Central memory CD8-positive, alpha-beta T cell (primary cell): Measurements from ENCODE around the gene MAML3.

Experiments used
- ATAC-seq: fragments of 150-1000 bp; cut with Tn5 transposase; replicated peaks from 2 replicates; pipeline ENCODE4 v1.10.0; 2022; ENCODE audit warnings: mild to moderate bottlenecking, moderate FRiP score, moderate number of reproducible peaks; ENCODE audit not compliant: poor library complexity, severe bottlenecking; ENCODE audit errors: extremely low read depth
- DNase-seq, 2 donors: peaks; one replicate each; pipeline ENCODE4 v3.0.0; 2021; ENCODE audit warnings: low spot score in 2 of 2
- H3K27ac Mint-ChIP-seq: one replicate; pipeline ENCODE4 v1.8.0; 2022; ENCODE audit warnings: low read depth, mild to moderate bottlenecking, moderate library complexity, mixed read lengths
- H3K27me3 Mint-ChIP-seq: one replicate; pipeline ENCODE4 v1.8.0; 2022; ENCODE audit warnings: mixed read lengths
- H3K36me3 Mint-ChIP-seq: one replicate; pipeline ENCODE4 v1.8.0; 2022; ENCODE audit warnings: mild to moderate bottlenecking, moderate library complexity, mixed read lengths; ENCODE audit not compliant: insufficient read depth
- H3K4me1 Mint-ChIP-seq: one replicate; pipeline ENCODE4 v1.8.0; 2022; ENCODE audit warnings: mixed read lengths
- H3K4me3 Mint-ChIP-seq: one replicate; pipeline ENCODE4 v1.8.0; 2022; ENCODE audit warnings: mild to moderate bottlenecking, moderate library complexity, mixed read lengths
- H3K9me3 Mint-ChIP-seq: one replicate; pipeline ENCODE4 v1.8.0; 2022; ENCODE audit warnings: mixed read lengths

The MAML3 gene

DNA sequence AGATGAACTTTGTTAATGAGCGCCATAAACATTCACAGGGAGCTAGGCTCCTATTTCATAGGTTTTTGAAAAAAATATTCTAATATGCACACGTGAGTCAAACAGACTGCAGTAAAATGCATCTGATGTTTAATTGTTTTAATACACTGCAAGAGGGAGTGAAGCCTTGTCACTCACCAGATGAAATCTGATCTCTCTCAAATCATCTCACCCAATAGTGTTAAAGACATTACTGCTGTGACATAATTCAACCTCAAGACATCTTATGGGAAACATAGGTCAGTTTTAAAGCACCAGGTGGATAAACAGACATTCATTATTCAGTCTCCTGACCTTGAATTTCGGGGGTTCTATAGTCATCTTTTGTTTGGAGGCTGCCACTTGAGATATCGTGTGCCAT is 148.3 kb downstream of the MAML3 start:
- no peak overlapping the region for H3K27ac Mint-ChIP-seq
- no peak overlapping the region for H3K4me3 Mint-ChIP-seq
- ATAC-seq = no peak
- H3K36me3 Mint-ChIP-seq = no peaks in the 10 kb centered on the region
- H3K9me3 Mint-ChIP-seq = no peaks in the 10 kb centered on the region
- peaks cover 51% of the 10 kb centered on the region for H3K27me3 Mint-ChIP-seq
- H3K4me1 Mint-ChIP-seq = no peaks in the 10 kb centered on the region
- no peak for DNase-seq

DNA sequence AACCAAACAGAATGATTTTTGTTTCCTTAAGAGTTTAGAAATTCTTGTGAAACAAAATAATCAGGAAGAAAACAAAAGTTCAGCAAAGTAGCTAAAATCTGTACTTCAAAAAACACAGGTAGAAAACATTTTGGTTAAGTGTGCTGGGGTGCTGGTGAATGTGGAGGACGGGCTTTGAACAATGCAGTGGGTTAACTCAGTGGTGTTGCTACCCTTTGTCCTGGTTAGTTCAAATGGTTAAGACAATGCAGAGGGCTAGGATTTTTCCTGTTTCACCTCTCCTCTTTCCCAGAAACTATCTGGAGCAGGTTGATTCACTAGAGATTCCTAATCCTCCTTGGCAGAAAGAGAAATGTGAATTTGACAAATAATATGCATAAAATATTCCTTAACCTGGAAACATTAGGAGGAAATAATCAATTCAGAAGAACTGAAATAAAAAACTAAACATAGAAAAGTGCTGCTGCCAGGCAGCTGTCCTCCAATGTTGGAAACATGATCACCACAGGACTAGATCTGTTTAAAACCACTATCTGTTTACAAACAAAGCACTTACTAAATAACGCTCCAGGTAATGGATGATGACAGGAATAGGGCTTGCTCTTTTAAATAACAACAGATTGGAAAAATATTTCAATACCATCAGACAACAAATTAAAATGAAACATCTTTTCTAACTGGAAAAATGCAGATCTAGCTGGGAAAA is 148.9 kb downstream of the MAML3 start:
- no peak overlapping the region for H3K27ac Mint-ChIP-seq
- no peak for DNase-seq
- no peak overlapping the region for H3K4me3 Mint-ChIP-seq
- H3K9me3 Mint-ChIP-seq = no peaks in the 10 kb centered on the region
- H3K36me3 Mint-ChIP-seq = no peaks in the 10 kb centered on the region
- ATAC-seq = no peak
- H3K27me3 Mint-ChIP-seq = peaks cover 57% of the 10 kb centered on the region
- H3K4me1 Mint-ChIP-seq = no peaks in the 10 kb centered on the region

DNA sequence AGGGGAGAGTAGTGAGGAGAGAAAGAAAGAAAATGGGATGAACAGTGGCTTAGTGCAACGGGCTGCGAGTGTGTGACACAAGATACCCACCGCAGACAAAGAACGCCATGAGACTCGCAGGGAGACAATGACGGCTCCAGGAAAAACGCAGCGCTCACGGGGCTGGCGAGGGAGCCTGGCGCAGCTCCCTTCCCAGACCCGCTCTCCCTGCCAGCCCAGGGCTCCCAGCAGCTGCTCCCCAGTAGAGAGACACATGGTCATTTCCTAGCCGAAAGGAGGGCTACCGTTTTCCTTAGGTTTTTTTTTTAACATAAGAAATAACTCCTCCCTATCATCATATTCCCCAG is 149.5 kb downstream of the MAML3 start:
- no peaks in the 10 kb centered on the region for H3K4me1 Mint-ChIP-seq
- peaks cover 56% of the 10 kb centered on the region for H3K27me3 Mint-ChIP-seq
- H3K27ac Mint-ChIP-seq = no peak overlapping the region
- ATAC-seq = no peak
- no peaks in the 10 kb centered on the region for H3K9me3 Mint-ChIP-seq
- H3K4me3 Mint-ChIP-seq = no peak overlapping the region
- H3K36me3 Mint-ChIP-seq = no peaks in the 10 kb centered on the region
- DNase-seq = no peak

DNA sequence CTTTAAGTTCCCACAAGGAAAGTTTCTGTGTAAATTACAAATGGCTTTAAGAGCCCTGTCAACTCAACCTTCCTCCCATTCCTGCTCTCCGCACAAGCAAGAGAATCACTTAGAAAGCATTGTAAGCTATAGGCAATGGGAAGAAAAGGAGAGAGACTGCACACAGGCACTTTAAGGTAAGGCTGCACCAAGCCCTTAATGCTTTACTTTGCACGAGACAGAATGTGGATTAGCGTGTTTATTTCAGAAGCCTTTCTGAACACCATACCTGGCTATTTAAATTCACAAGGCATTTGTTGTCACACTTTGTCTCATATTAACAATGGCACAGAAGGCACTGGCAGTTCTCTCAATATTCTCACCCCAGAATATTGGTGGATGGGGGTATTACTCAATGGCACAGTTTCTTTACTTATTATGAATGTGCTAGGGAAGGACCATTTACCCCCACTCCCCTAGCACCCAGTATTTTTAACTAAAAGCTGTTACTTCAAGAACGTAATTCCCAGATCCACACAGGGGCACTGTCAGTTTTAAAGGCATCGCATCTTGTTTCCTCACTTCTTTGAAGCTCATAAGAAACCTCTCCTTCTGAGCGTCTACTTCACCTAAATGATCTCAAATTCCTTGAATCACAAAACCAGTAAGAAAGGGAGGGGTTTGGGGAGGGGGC is 150.0 kb downstream of the MAML3 start:
- H3K36me3 Mint-ChIP-seq = no peaks in the 10 kb centered on the region
- H3K9me3 Mint-ChIP-seq = no peaks in the 10 kb centered on the region
- H3K4me3 Mint-ChIP-seq = no peak overlapping the region
- DNase-seq (no peak), ATAC-seq (no peak)
- H3K4me1 Mint-ChIP-seq = no peaks in the 10 kb centered on the region
- H3K27ac Mint-ChIP-seq = no peak overlapping the region
- H3K27me3 Mint-ChIP-seq = peaks cover 56% of the 10 kb centered on the region

DNA sequence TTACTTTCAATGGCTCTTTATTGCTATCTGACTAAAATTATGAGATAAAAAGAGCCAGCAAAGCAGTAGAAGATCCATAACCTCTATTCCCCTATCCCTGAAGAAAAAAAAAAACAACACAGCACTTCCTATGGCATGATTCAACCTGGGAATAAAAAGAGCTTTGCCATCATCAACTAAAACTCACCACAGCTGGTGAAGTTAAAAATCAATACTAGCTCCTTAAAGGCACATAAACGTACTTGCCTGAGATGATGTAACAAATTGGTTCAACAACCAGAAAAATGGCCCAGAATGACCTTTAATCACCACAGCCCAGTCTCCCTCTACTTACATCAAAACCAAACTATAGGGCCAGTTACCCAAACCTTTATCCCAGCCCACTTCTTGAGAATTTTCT is 153.8 kb downstream of the MAML3 start:
- H3K9me3 Mint-ChIP-seq = no peaks in the 10 kb centered on the region
- no peaks in the 10 kb centered on the region for H3K36me3 Mint-ChIP-seq
- no peak overlapping the region for H3K27ac Mint-ChIP-seq
- H3K4me3 Mint-ChIP-seq = no peak overlapping the region
- H3K4me1 Mint-ChIP-seq = no peaks in the 10 kb centered on the region
- H3K27me3 Mint-ChIP-seq = peaks cover 56% of the 10 kb centered on the region
- ATAC-seq = no peak
- DNase-seq = no peak

GRCh38 chr4:139988863-139989765 is 164.9 kb downstream of the MAML3 start:
- Mint-ChIP-seq H3K4me1 (no peaks in the 10 kb centered on the region), H3K4me3 (no peak overlapping the region), H3K9me3 (no peaks in the 10 kb centered on the region), H3K36me3 (no peaks in the 10 kb centered on the region), H3K27me3 (peaks cover 3% of the 10 kb centered on the region), H3K27ac (no peak overlapping the region)
- no peak for DNase-seq
- ATAC-seq = no peak

DNA sequence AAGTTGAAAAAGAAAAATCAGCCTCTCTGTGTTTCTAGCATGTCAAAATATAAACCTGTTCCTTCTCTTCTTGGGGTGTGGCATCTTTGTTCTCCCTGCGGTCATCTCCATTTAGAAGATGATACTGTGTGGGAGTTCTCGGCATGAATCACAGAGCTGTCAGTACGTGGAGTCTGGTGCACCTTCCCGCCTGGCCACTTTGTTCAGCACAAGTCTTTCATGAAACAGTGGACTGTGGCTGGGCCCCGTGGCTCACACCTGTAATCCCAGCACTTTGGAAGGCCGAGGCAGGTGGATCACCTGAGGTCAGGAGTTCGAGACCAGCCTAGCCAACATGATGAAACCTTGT is 166.5 kb downstream of the MAML3 start:
- DNase-seq = no peak
- no peak for ATAC-seq
- Mint-ChIP-seq H3K4me3 (no peak overlapping the region), H3K36me3 (no peaks in the 10 kb centered on the region), H3K9me3 (no peaks in the 10 kb centered on the region), H3K27me3 (peaks cover 14% of the 10 kb centered on the region), H3K4me1 (no peaks in the 10 kb centered on the region), H3K27ac (no peak overlapping the region)

- peaks cover 14% of the 10 kb centered on the region for H3K27me3 Mint-ChIP-seq
- H3K9me3 Mint-ChIP-seq = no peaks in the 10 kb centered on the region
- H3K4me3 Mint-ChIP-seq = no peak overlapping the region
- DNase-seq (no peak), ATAC-seq (no peak)
- no peaks in the 10 kb centered on the region for H3K4me1 Mint-ChIP-seq
- no peaks in the 10 kb centered on the region for H3K36me3 Mint-ChIP-seq
- no peak overlapping the region for H3K27ac Mint-ChIP-seq
These were observed 167.1 kb downstream of the MAML3 start for GRCh38 chr4:139986689-139987501.

DNA sequence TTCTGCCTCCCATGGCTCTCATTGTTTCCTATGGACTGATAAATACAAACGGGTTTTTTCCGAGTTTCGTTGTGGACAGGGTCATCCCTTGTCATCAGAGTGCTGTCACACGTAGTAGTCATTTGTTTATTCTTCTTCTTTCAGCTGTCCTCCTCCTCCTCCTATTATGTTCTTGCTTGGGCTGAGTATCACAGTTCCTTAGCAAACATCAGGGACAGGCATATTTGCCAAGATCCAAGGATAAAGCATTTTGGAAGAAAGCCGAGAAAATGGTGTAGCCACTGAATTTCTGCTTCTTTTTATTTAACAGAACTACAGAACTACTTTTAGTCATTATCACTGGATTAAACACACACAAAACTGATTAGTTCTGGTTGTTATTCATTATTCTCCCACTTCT is 167.9 kb downstream of the MAML3 start:
- no peak for ATAC-seq
- Mint-ChIP-seq H3K9me3 (no peaks in the 10 kb centered on the region), H3K27me3 (peaks cover 14% of the 10 kb centered on the region), H3K27ac (no peak overlapping the region), H3K4me3 (no peak overlapping the region), H3K36me3 (no peaks in the 10 kb centered on the region), H3K4me1 (no peaks in the 10 kb centered on the region)
- DNase-seq = no peak

- Mint-ChIP-seq H3K4me1 (no peaks in the 10 kb centered on the region), H3K4me3 (no peak overlapping the region), H3K9me3 (no peaks in the 10 kb centered on the region), H3K36me3 (no peaks in the 10 kb centered on the region), H3K27ac (no peak overlapping the region), H3K27me3 (peaks cover 14% of the 10 kb centered on the region)
- DNase-seq (no peak), ATAC-seq (no peak)
These were observed 168.6 kb downstream of the MAML3 start for GRCh38 chr4:139985401-139985800.

DNA sequence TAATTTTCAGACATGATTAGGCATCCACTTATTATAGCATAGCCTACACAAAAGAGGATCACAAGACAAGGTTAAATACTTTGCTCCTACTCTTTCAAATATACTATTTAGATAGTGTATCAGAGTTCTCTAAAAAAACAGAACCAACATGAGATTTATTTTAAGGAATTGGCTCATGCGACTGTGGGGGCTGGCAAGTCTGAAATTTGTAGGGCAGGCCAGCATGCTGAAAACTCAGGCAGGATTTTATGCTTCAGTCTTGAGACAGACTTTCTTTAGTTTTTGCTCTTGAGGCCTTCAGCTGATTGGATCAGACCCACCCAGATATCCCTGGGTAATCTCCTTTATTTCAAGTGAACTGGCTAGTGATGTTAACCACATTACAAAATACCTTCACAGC is 169.5 kb downstream of the MAML3 start:
- Mint-ChIP-seq H3K9me3 (no peaks in the 10 kb centered on the region), H3K4me1 (no peaks in the 10 kb centered on the region), H3K36me3 (no peaks in the 10 kb centered on the region), H3K27me3 (peaks cover 14% of the 10 kb centered on the region), H3K27ac (no peak overlapping the region), H3K4me3 (no peak overlapping the region)
- DNase-seq = no peak
- ATAC-seq = no peak

- DNase-seq = no peak
- H3K9me3 Mint-ChIP-seq = no peaks in the 10 kb centered on the region
- H3K36me3 Mint-ChIP-seq = no peaks in the 10 kb centered on the region
- ATAC-seq = peak; percentile 40
- H3K27ac Mint-ChIP-seq = no peak overlapping the region
- no peak overlapping the region for H3K4me3 Mint-ChIP-seq
- H3K4me1 Mint-ChIP-seq = peaks cover 10% of the 10 kb centered on the region
- H3K27me3 Mint-ChIP-seq = peaks cover 7% of the 10 kb centered on the region
These were observed 175.3 kb downstream of the MAML3 start for GRCh38 chr4:139978692-139979091.
